Esophagus squamous epithelium (tissue), 5 donors: ENCODE measurements around the gene RCVRN. TPM values are rescaled to one million over a fixed set of nuclear protein-coding genes. Genes with fewer than 3 reads are reported as not detected.

Experiments
- DNase-seq: peaks from one replicate; lab custom pipeline; 2025; lab: John Stamatoyannopoulos, UW
- H3K27ac ChIP-seq, 4 donors: fragments of 200-600 bp; sonication (generic); one replicate each; pipeline ENCODE4 v1.5.1; 2016 to 2019; ENCODE audit warnings: mild to moderate bottlenecking in 1 of 4
- H3K27me3 ChIP-seq, 4 donors: fragments of 200-600 bp; sonication (generic); 1 replicate in 3 of 4; 2 replicates in 1 of 4; pipeline versions ENCODE4 v1.5.1 to v1.6.0; 2017 to 2021; ENCODE audit warnings: antibody characterized with exemption in 1 of 4
- H3K36me3 ChIP-seq, 3 donors: fragments of 200-600 bp; sonication (generic); one replicate each; pipeline ENCODE4 v1.5.1; 2016 to 2019
- H3K4me1 ChIP-seq, 3 donors: fragments of 200-600 bp; sonication (generic); one replicate each; pipeline ENCODE4 v1.5.1; 2017 to 2019
- H3K4me3 ChIP-seq, 4 donors: fragments of 200-600 bp; sonication (generic); 1 replicate in 3 of 4; 2 replicates in 1 of 4; pipeline ENCODE4 v1.5.1; 2016 to 2019; ENCODE audit warnings: mild to moderate bottlenecking in 2 of 4, moderate library complexity in 1 of 4
- H3K9me3 ChIP-seq, 3 donors: fragments of 200-600 bp; sonication (generic); one replicate each; pipeline ENCODE4 v1.5.1; 2016 to 2019
- POLR2A ChIP-seq, 4 donors: fragments of 450-650 bp; IDR thresholded peaks; one replicate each; pipeline ENCODE4 v1.6.1; 2017; ENCODE audit warnings: antibody characterized with exemption in 4 of 4, mild to moderate bottlenecking in 4 of 4, moderate library complexity in 3 of 4
- WGBS, 2 donors: methylation state at CpG; one replicate each; pipeline ENCODE4 v1.1.5; 2018; 5-methylcytosine and 5-hydroxymethylcytosine counted together
- intact Hi-C: fragments of 100-400 bp; cut with DNase I; formaldehyde crosslinking; loops from one replicate; pipeline ENCODE4 v1.15.0; 2022
- total RNA-seq, 4 donors: library from RNA; depleted of rRNA; stranded (reverse); fragments of >200 nt; gene quantifications; one replicate each; pipeline ENCODE4 v1.1.0, GENCODE V29; 2016
- TF ChIP-seq, protein P1 (sequence below), 6 experiments: fragments of 450-650 bp in 4 of 6; fragments of 200-600 bp in 2 of 6; sonication (generic) in 2 of 6; IDR thresholded peaks; one replicate each; pipeline ENCODE4 v1.5.1; 2016 to 2019; ENCODE audit warnings: antibody characterized with exemption in 6 of 6, mild to moderate bottlenecking in 4 of 6, moderate library complexity in 4 of 6
- donor health status: DM: yes; HTN: yes; CAD: no.

The RCVRN gene
- total RNA-seq, result not detected

- H3K36me3 ChIP-seq, result no peaks in the 10 kb centered on the region
- no peak within 1 kb of the TSS for H3K4me3 ChIP-seq
- intact Hi-C loops, result no loop called here
- H3K27ac ChIP-seq, result no peak within 1 kb of the TSS
- H3K4me1 ChIP-seq, result peaks cover 0 to 9% (median 8%) of the 10 kb centered on the region in 3 donors
- H3K9me3 ChIP-seq, result no peaks in the 10 kb centered on the region
- TF ChIP-seq, protein P1, sequence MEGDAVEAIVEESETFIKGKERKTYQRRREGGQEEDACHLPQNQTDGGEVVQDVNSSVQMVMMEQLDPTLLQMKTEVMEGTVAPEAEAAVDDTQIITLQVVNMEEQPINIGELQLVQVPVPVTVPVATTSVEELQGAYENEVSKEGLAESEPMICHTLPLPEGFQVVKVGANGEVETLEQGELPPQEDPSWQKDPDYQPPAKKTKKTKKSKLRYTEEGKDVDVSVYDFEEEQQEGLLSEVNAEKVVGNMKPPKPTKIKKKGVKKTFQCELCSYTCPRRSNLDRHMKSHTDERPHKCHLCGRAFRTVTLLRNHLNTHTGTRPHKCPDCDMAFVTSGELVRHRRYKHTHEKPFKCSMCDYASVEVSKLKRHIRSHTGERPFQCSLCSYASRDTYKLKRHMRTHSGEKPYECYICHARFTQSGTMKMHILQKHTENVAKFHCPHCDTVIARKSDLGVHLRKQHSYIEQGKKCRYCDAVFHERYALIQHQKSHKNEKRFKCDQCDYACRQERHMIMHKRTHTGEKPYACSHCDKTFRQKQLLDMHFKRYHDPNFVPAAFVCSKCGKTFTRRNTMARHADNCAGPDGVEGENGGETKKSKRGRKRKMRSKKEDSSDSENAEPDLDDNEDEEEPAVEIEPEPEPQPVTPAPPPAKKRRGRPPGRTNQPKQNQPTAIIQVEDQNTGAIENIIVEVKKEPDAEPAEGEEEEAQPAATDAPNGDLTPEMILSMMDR (IDR thresholded peaks at IDR 0.05), result no peak
- no peak for TF ChIP-seq POLR2A (IDR thresholded peaks at IDR 0.05)
- 86 to 90% methylated on average over 7 to 11 of the region's 11 CpGs for WGBS, 2 donors
- H3K27me3 ChIP-seq, result no peaks in the 10 kb centered on the region
- no peak for DNase-seq
Measured at GRCh38 chr17:9905078-9905415, at the start of gene RCVRN. Gene RCVRN, minus strand, starts transcription at chr17:9905271. Its CDS starts 91 bp downstream, at chr17:9905180.

- H3K4me1 ChIP-seq, result no peaks in the 10 kb centered on the region
- TF ChIP-seq POLR2A (IDR thresholded peaks at IDR 0.05), result no peak
- TF ChIP-seq, protein P1 (IDR thresholded peaks at IDR 0.05), result no peak
- intact Hi-C loops, result no loop called here
Measured at GRCh38 chr17:9953492-9953891, 48.4 kb upstream of the RCVRN start.

DNA sequence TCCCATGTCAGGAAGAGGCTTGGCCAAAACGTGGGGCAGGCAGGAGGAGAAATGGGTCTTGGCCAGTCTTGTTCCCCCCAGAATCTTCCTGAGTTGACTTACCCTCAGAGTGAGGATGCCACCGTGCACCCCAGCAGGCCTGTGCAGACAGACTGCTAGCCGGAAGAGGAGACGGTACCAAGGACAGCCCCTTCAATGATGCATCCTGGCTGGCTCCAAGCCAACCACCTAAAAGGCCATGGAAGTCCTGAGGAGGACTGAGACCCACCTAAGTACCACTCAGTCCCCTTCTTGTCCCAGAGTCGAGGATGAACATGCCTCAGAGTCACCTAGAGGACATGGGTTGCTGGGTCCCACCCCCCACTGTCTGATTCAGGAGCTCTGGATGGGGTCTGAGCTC lies 46.7 kb upstream of the RCVRN start:
- H3K4me3 ChIP-seq, result no peak overlapping the region
- peaks cover 0 to 5% (median 0%) of the 10 kb centered on the region in 4 donors for H3K27me3 ChIP-seq
- TF ChIP-seq, protein P1 (IDR thresholded peaks at IDR 0.05), result no peak
- TF ChIP-seq POLR2A (IDR thresholded peaks at IDR 0.05), result no peak
- intact Hi-C loops, result no loop called here
- no peaks in the 10 kb centered on the region for H3K36me3 ChIP-seq
- no peak for DNase-seq
- no peak overlapping the region for H3K27ac ChIP-seq
- H3K9me3 ChIP-seq, result no peaks in the 10 kb centered on the region
- H3K4me1 ChIP-seq, result no peaks in the 10 kb centered on the region
- WGBS, 2 donors, result 67 to 75% methylated on average over 4 to 5 of the region's 5 CpGs

More at GRCh38 chr17:9953492-9953891, 48.4 kb upstream of the RCVRN start:
- H3K4me3 ChIP-seq, result no peak overlapping the region
- 68 to 72% methylated on average over 9 to 10 of the region's 10 CpGs for WGBS, 2 donors
- no peaks in the 10 kb centered on the region for H3K36me3 ChIP-seq
- no peak for DNase-seq
- H3K27me3 ChIP-seq, result peaks cover 0 to 22% (median 0%) of the 10 kb centered on the region in 4 donors
- no peak overlapping the region for H3K27ac ChIP-seq
- no peaks in the 10 kb centered on the region for H3K9me3 ChIP-seq

GRCh38 chr17:9948928-9949327 lies 43.9 kb upstream of the RCVRN start:
- Histone ChIP-seq H3K4me1 (no peaks in the 10 kb centered on the region), H3K27ac (no peak overlapping the region), H3K9me3 (no peaks in the 10 kb centered on the region), H3K36me3 (no peaks in the 10 kb centered on the region), H3K4me3 (no peak overlapping the region), H3K27me3 (no peaks in the 10 kb centered on the region)
- TF ChIP-seq, protein P1 (IDR thresholded peaks at IDR 0.05), result no peak
- TF ChIP-seq POLR2A (IDR thresholded peaks at IDR 0.05), result no peak
- no peak for DNase-seq
- 67 to 79% methylated on average over 6 to 8 of the region's 10 CpGs for WGBS, 2 donors
- intact Hi-C loops, result no loop called here

- WGBS, 2 donors, result 80 to 82% methylated on average over 7 of the region's 7 CpGs
- no peak for TF ChIP-seq POLR2A (IDR thresholded peaks at IDR 0.05)
- TF ChIP-seq, protein P1 (IDR thresholded peaks at IDR 0.05), result no peak
Measured at GRCh38 chr17:9944704-9945103, 39.6 kb upstream of the RCVRN start.

More at GRCh38 chr17:9944704-9945103, 39.6 kb upstream of the RCVRN start:
- DNase-seq, result no peak
- intact Hi-C loops, result no loop called here
- Histone ChIP-seq H3K27ac (no peak overlapping the region), H3K36me3 (peaks cover 0 to 21% (median 0%) of the 10 kb centered on the region in 3 donors), H3K4me3 (no peak overlapping the region), H3K9me3 (no peaks in the 10 kb centered on the region), H3K27me3 (no peaks in the 10 kb centered on the region), H3K4me1 (no peaks in the 10 kb centered on the region)
